H9 (cell line): ENCODE data around the gene CACNA1H. TPM values are rescaled to one million over a fixed set of nuclear protein-coding genes. Genes with fewer than 3 reads are reported as not detected.

Source experiments
- DNase-seq: peaks from one replicate; pipeline ENCODE4 v3.0.0-alpha.2; 2017
- H2AFZ ChIP-seq: one replicate; pipeline ENCODE4 v1.6.1; 2013; ENCODE audit warnings: mild to moderate bottlenecking, low read length, control low read depth, moderate library complexity
- H2AK5ac ChIP-seq: 2 replicates; pipeline ENCODE4 v1.6.1; 2013; ENCODE audit warnings: low read length, control low read depth, mixed read lengths; ENCODE audit not compliant: insufficient read length
- H2BK120ac ChIP-seq: one replicate; pipeline ENCODE4 v1.6.1; 2013; ENCODE audit warnings: low read depth, mild to moderate bottlenecking, low read length, control low read depth, inconsistent platforms; ENCODE audit not compliant: poor library complexity, severe bottlenecking
- H2BK12ac ChIP-seq: 2 replicates; pipeline ENCODE4 v1.6.1; 2013; ENCODE audit warnings: low read length, control low read depth, mixed read lengths, low read depth; ENCODE audit not compliant: insufficient read length
- H2BK15ac ChIP-seq: 2 replicates; pipeline ENCODE4 v1.6.1; 2013; ENCODE audit warnings: low read depth, low read length, control low read depth
- H2BK20ac ChIP-seq: one replicate; pipeline ENCODE4 v1.6.1; 2013; ENCODE audit warnings: low read depth, mild to moderate bottlenecking, low read length, control low read depth, inconsistent platforms; ENCODE audit not compliant: poor library complexity, severe bottlenecking
- H2BK5ac ChIP-seq: 2 replicates; pipeline ENCODE4 v1.6.1; 2013; ENCODE audit warnings: low read length, control low read depth, mixed read lengths; ENCODE audit not compliant: insufficient read length
- H3K14ac ChIP-seq: 2 replicates; pipeline ENCODE4 v1.6.1; 2013; ENCODE audit warnings: low read length, control low read depth; ENCODE audit not compliant: insufficient read depth
- H3K18ac ChIP-seq: 2 replicates; pipeline ENCODE4 v1.6.1; 2013; ENCODE audit warnings: low read depth, mild to moderate bottlenecking, mixed read lengths, low read length, control low read depth; ENCODE audit not compliant: insufficient read length
- H3K23ac ChIP-seq: 2 replicates; pipeline ENCODE4 v1.6.1; 2013; ENCODE audit warnings: low read length, control low read depth, mixed read lengths, low read depth; ENCODE audit not compliant: insufficient read length
- H3K23me2 ChIP-seq: 2 replicates; pipeline ENCODE4 v1.6.1; 2013; ENCODE audit warnings: low read depth, mild to moderate bottlenecking, mixed read lengths, low read length, control low read depth; ENCODE audit not compliant: insufficient read length, poor library complexity, severe bottlenecking
- H3K27ac ChIP-seq: 2 replicates; pipeline ENCODE4 v1.5.1; 2013; ENCODE audit warnings: low read length, control low read depth, mixed read lengths, low read depth; ENCODE audit not compliant: insufficient read length
- H3K27me3 ChIP-seq: 2 replicates; pipeline ENCODE4 v1.6.1; 2013; ENCODE audit warnings: low read length, control low read depth, inconsistent platforms; ENCODE audit not compliant: insufficient read depth
- H3K4ac ChIP-seq: 2 replicates; pipeline ENCODE4 v1.6.1; 2013; ENCODE audit warnings: low read depth, mild to moderate bottlenecking, control low read depth, inconsistent platforms, low read length, moderate library complexity
- H3K4me1 ChIP-seq: 2 replicates; pipeline ENCODE4 v1.6.1; 2013; ENCODE audit warnings: low read length, control low read depth, inconsistent platforms; ENCODE audit not compliant: insufficient read depth
- H3K4me2 ChIP-seq: 2 replicates; pipeline ENCODE4 v1.6.1; 2013; ENCODE audit warnings: low read length, control low read depth, mixed read lengths; ENCODE audit not compliant: insufficient read length, insufficient read depth
- H3K56ac ChIP-seq: 2 replicates; pipeline ENCODE4 v1.6.1; 2013; ENCODE audit warnings: low read depth, mild to moderate bottlenecking, mixed read lengths, low read length, control low read depth; ENCODE audit not compliant: insufficient read length
- H3K79me1 ChIP-seq: 2 replicates; pipeline ENCODE4 v1.6.1; 2013; ENCODE audit warnings: low read depth, mild to moderate bottlenecking, moderate library complexity, low read length, control low read depth, inconsistent platforms; ENCODE audit not compliant: insufficient read depth, poor library complexity, severe bottlenecking
- H3K79me2 ChIP-seq: 2 replicates; pipeline ENCODE4 v1.6.1; 2013; ENCODE audit warnings: low read length, control low read depth, inconsistent platforms; ENCODE audit not compliant: insufficient read depth
- H3K9ac ChIP-seq: 2 replicates; pipeline ENCODE4 v1.6.1; 2013; ENCODE audit warnings: low read length, control low read depth, mixed read lengths; ENCODE audit not compliant: insufficient read length; ENCODE audit errors: extremely low read depth
- H3K9me3 ChIP-seq: one replicate; pipeline ENCODE4 v1.6.1; 2013; ENCODE audit warnings: low read depth, low read length, inconsistent platforms; ENCODE audit not compliant: control insufficient read depth
- H3T11ph ChIP-seq: one replicate; pipeline ENCODE4 v1.6.1; 2013; ENCODE audit warnings: mild to moderate bottlenecking, low read length, control low read depth, inconsistent platforms
- H4K20me1 ChIP-seq: one replicate; pipeline ENCODE4 v1.6.1; 2013; ENCODE audit not compliant: control insufficient read depth, insufficient read length, insufficient read depth
- H4K5ac ChIP-seq: 2 replicates; pipeline ENCODE4 v1.6.1; 2013; ENCODE audit warnings: low read depth, mild to moderate bottlenecking, mixed read lengths, low read length, control low read depth; ENCODE audit not compliant: insufficient read length
- H4K8ac ChIP-seq: replicated peaks from 2 replicates; pipeline ENCODE4 v1.6.1; 2013; ENCODE audit warnings: low read length, control low read depth, mixed read lengths, low read depth; ENCODE audit not compliant: insufficient read length
- H4K91ac ChIP-seq: 2 replicates; pipeline ENCODE4 v1.6.1; 2013; ENCODE audit warnings: low read depth, mild to moderate bottlenecking, moderate library complexity, mixed read lengths, low read length, control low read depth; ENCODE audit not compliant: insufficient read length
- H3K27ac Mint-ChIP-seq, 3 experiments: 2 replicates in 2 of 3; 3 replicates in 1 of 3; pipeline ENCODE4 v1.8.0; 2020 to 2021; ENCODE audit warnings: mixed read lengths in 3 of 3, mild to moderate bottlenecking in 1 of 3, moderate library complexity in 1 of 3
- H3K27me3 Mint-ChIP-seq: 2 replicates; pipeline ENCODE4 v1.8.0; 2021; ENCODE audit warnings: low read depth, mild to moderate bottlenecking, moderate library complexity, mixed read lengths
- H3K36me3 Mint-ChIP-seq, 3 experiments: 2 replicates in 2 of 3; 3 replicates in 1 of 3; pipeline ENCODE4 v1.8.0; 2020 to 2021; ENCODE audit warnings: low read depth in 3 of 3, mixed read lengths in 3 of 3; ENCODE audit not compliant: insufficient read depth in 1 of 3
- H3K4me1 Mint-ChIP-seq, 2 experiments: 2 replicates each; pipeline ENCODE4 v1.8.0; 2020; ENCODE audit warnings: mixed read lengths in 2 of 2
- H3K4me3 Mint-ChIP-seq, 2 experiments: 2 replicates in 1 of 2; 3 replicates in 1 of 2; pipeline ENCODE4 v1.8.0; 2020 to 2021; ENCODE audit warnings: mild to moderate bottlenecking in 2 of 2, mixed read lengths in 2 of 2, moderate library complexity in 1 of 2
- H3K9me3 Mint-ChIP-seq, 2 experiments: 2 replicates in 1 of 2; 3 replicates in 1 of 2; pipeline ENCODE4 v1.8.0; 2020; ENCODE audit warnings: mild to moderate bottlenecking in 2 of 2, mixed read lengths in 2 of 2, moderate library complexity in 1 of 2
- CTCF ChIP-seq: fragments of 200-600 bp; sonication (generic); conservative IDR thresholded peaks from 3 replicates; pipeline ENCODE4 v1.8.0; 2021; ENCODE audit warnings: antibody characterized with exemption, mild to moderate bottlenecking
- WGBS: extraction: QIAGEN DNeasy Blood & Tissue Kit; methylation state at CpG from one replicate; pipeline ENCODE4 v1.1.7; 2013; ENCODE audit warnings: missing lambda C conversion rate, low lambda C conversion rate, mixed read lengths; ENCODE audit not compliant: insufficient read length; ENCODE audit errors: extremely low coverage; 5-methylcytosine and 5-hydroxymethylcytosine counted together
- total RNA-seq: library from RNA; stranded (reverse); gene quantifications from 2 replicates; pipeline ENCODE4 v1.2.1, GENCODE V29; 2021

CACNA1H gene
- total RNA-seq, 1 experiment from 2014 or later = 43.3 TPM

GRCh38 chr16:1119766-1120576 is 32.9 kb upstream of the CACNA1H start:
- Histone ChIP-seq H4K8ac (no peak overlapping the region), H2BK20ac (no peak overlapping the region), H3K79me2 (no peaks in the 10 kb centered on the region), H3K4me1 (no peaks in the 10 kb centered on the region), H2BK15ac (no peak overlapping the region), H3K14ac (no peak overlapping the region), H2BK12ac (no peak overlapping the region), H3K23me2 (peaks cover 2% of the 10 kb centered on the region), H3K27me3 (no peaks in the 10 kb centered on the region), H3K9ac (no peak overlapping the region), H3K79me1 (no peaks in the 10 kb centered on the region), H2AK5ac (no peak overlapping the region), H3K18ac (no peak overlapping the region), H4K5ac (no peak overlapping the region), H3T11ph (no peak overlapping the region), H2BK5ac (no peak overlapping the region), H3K56ac (no peak overlapping the region), H3K9me3 (no peaks in the 10 kb centered on the region), H2BK120ac (no peak overlapping the region), H2AFZ (no peak overlapping the region), H4K20me1 (no peaks in the 10 kb centered on the region), H4K91ac (no peak overlapping the region), H3K27ac (no peak overlapping the region), H3K4me2 (no peak overlapping the region), H3K4ac (no peak overlapping the region), H3K23ac (no peak overlapping the region)
- H3K27ac Mint-ChIP-seq = no peak overlapping the region
- no peaks in the 10 kb centered on the region for H3K4me1 Mint-ChIP-seq
- H3K27me3 Mint-ChIP-seq = peaks cover 5% of the 10 kb centered on the region; the same call in 1 of the 2 replicates
- WGBS = no CpG with 5 or more reads among the region's 35 CpGs
- no peak overlapping the region for H3K4me3 Mint-ChIP-seq
- H3K9me3 Mint-ChIP-seq = no peaks in the 10 kb centered on the region
- TF ChIP-seq CTCF = no peak
- no peak for DNase-seq
- H3K36me3 Mint-ChIP-seq = no peaks in the 10 kb centered on the region
